GDM1 (cell line): ENCODE results near the gene MIER3.

Experiments
- DNase-seq: peaks from one replicate; lab custom pipeline; 2025; lab: John Stamatoyannopoulos, UW

Gene MIER3

GRCh38 chr5:56898213-56898612 is 53.7 kb downstream of the MIER3 start:
- no peak for DNase-seq

GRCh38 chr5:56896763-56897162 is 55.2 kb downstream of the MIER3 start:
- DNase-seq: no peak

- no peak for DNase-seq
These were observed 58.5 kb downstream of the MIER3 start for GRCh38 chr5:56893251-56893951.

GRCh38 chr5:56881571-56881970 is 70.4 kb downstream of the MIER3 start:
- no peak for DNase-seq

- no peak for DNase-seq
These were observed 75.6 kb downstream of the MIER3 start for GRCh38 chr5:56876327-56876726.

GRCh38 chr5:56873056-56873455 is 78.9 kb downstream of the MIER3 start:
- no peak for DNase-seq

- DNase-seq: no peak
These were observed 80.1 kb downstream of the MIER3 start for GRCh38 chr5:56871777-56872176.
